ENCODE data around the gene TRPT1.

GRCh38 chr11:64229744-64230170 lies 3.8 kb upstream of the TRPT1 start:
- no peak for TF ChIP-seq CTCF (IDR thresholded peaks at IDR 0.05)
- no peak for TF ChIP-seq TEAD4 (CRISPR knock-in tag; IDR thresholded peaks at IDR 0.05)
- TF ChIP-seq HMGXB4 (CRISPR knock-in tag; IDR thresholded peaks at IDR 0.05): no peak
- no peak for TF ChIP-seq CREM (CRISPR knock-in tag; IDR thresholded peaks at IDR 0.05)
- TF ChIP-seq ZBTB43 (CRISPR knock-in tag; IDR thresholded peaks at IDR 0.05): no peak
- TF ChIP-seq ATF3 (CRISPR knock-in tag; conservative IDR thresholded peaks at IDR 0.05): no peak
- no peak for TF ChIP-seq MAX (CRISPR knock-in tag; IDR thresholded peaks at IDR 0.05)
- TF ChIP-seq HMGA2 (CRISPR knock-in tag; IDR thresholded peaks at IDR 0.05): no peak
- no peak for TF ChIP-seq FOXP1 (CRISPR knock-in tag; IDR thresholded peaks at IDR 0.05; ENCODE audit: borderline replicate concordance)
- TF ChIP-seq ZNF281 (CRISPR knock-in tag; IDR thresholded peaks at IDR 0.05): no peak
- no peak for TF ChIP-seq FOXP4 (CRISPR knock-in tag; IDR thresholded peaks at IDR 0.05)
